A549 treated with dexamethasone at 1 μM for 4 hours (cell line): ENCODE results near the gene ZFYVE28. TPM values are rescaled to one million over a fixed set of nuclear protein-coding genes. Genes with fewer than 3 reads are reported as not detected.

Experiments used
- total RNA-seq: library from RNA; stranded (reverse); fragments of 200-300 nt; extraction: Qiagen RNA extraction; gene quantifications from 5 replicates; pipeline ENCODE4 v1.2.3, GENCODE V29; 2022

The ZFYVE28 gene
- 1.2 to 2.7 TPM (median 2.3 TPM) in 5 replicates for total RNA-seq

DNA sequence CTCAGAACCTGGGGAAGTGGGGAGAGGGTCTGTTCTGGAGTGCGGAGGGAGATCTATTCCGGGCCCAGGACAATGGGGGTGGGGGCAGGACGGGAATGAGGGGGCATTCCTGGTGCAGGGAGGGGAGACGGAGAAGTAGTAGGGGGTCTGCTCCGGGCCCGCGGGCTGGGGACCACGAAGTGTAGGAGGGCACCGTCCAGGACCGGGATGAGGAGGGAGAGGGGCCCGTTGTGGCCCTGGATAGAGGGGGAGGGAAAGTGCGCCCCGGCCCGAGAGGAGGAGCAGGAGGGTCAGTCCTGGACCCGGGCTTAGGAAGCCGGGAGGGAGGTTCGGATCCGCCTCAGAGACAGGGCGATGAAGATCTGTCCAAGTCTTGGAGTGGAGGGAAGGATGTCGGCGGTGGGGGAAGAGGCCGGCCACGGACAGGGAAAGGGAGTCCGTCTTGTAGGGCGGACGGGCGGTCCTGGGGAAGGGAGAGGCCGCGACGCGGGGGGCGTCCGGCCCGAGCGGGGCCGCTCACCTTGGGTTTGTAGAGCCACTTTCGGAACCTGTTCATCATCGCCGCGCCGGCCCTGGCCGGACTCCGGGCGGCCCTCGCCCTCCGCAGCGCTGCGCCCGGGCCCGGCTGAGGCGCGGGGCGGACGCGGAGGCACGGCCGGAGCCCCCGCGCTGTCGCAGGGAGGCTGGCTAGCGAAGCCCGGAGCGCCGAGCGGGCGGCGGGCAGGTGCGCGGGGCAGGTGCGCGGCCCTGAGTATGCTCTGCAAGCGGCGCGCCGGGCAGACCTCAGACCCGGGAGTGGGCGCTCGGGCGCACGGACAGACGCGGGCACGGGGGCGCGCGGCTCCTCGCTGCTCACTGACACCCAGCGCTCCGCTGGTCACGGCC lies at the start of gene ZFYVE28:
Gene ZFYVE28, minus strand, starts transcription at position 881 of the 885 bp plus-strand sequence. Its CDS starts 322 bp downstream, at position 559.

GRCh38 chr4:2418650-2419571 lies 466 bp upstream of the ZFYVE28 start, which contains the start of gene CFAP99:
Gene CFAP99 (plus strand): TSS chr4:2418955.

DNA sequence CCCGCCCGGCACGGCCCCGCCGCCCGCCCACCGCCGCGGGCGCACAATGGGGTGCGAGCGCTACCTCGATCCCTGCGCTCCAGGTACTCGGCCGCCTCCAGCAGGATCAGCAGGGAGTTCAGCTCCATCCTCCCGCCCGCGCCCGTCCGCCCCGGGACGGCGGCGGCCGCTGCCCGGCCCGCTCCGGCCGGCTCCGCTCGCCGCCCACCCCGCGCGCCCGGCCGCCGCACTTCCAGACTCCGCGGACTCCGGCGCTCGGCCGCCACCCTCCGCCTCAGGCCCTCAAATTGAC lies 156.6 kb downstream of the ZFYVE28 start, which contains the start of gene MXD4:
Gene MXD4, minus strand, starts transcription at position 257 of the 292 bp plus-strand sequence. Its CDS starts 129 bp downstream, at position 128.

DNA sequence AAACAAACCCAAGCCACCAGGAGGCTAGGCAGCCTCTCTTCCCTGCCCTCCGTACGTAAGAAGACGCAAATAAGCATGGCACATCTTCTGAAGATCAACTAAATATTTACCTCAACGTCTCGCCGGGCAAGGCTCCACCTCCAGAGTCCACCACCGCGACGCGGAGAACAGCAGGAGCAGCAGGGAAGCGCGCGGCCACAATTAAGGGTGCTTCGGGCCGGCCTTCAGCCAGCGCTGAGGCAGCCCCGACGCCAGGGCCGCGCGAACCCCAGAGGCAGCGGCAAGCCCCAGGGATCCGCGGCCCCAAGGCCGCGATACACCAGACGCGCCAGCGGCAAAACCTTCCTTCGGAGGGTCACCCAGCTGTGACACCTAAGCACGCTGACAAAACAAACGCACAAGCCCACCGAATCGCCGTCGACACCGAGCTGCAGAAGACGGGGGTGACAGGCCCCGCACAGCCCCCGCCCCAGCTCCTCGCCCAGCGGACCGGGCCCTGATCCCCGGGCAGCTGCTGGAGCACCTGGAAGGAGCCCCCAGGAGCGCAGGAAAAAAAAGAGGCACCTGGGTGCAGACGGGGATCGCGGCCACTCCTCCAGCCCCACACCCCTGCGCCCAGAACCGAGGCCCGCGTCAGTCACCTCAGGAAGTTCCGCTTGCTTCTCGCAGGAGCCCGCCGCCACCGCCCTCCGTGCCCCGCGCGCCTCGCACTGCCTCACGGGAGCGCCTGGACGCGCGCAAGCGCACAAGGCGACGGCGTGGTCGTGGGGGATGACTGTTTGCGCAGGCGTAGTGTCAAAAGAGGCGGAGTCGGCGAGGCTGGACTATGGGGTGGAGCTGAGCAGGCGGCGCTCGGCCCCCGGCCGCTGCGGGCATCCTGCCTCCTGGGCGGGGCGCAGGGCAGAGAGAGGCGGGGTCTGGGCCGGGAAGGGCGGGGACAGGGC lies 176.8 kb downstream of the ZFYVE28 start, which contains the start of the genes HAUS3 and POLN:
Gene HAUS3, minus strand, starts transcription at position 712 of the 944 bp plus-strand sequence. CDS start 1,175 bp downstream, outside the sequence.
Gene POLN, minus strand, starts transcription at position 712 of the 944 bp plus-strand sequence. CDS start 12,890 bp downstream, outside the sequence.

Other genes with a start within 250 kb of the ZFYVE28 start
- gene HAUS3, start 176.5 kb downstream of the ZFYVE28 start, total RNA-seq: 6.1 to 8.3 TPM (median 7.9 TPM) in 5 replicates
- 0.55 to 0.77 TPM (median 0.67 TPM) in 5 replicates for gene POLN, start 176.5 kb downstream of the ZFYVE28 start, total RNA-seq
- gene MXD4, start 156.5 kb downstream of the ZFYVE28 start, total RNA-seq: 14.6 to 22.6 TPM (median 20.5 TPM) in 5 replicates
- gene CFAP99, start 310 bp upstream of the ZFYVE28 start, total RNA-seq: 0.06 to 0.13 TPM (median 0.09 TPM) in 4 of 5 replicates, not detected in the other
- gene RNF4, start 50.5 kb upstream of the ZFYVE28 start, total RNA-seq: 60.0 to 82.6 TPM (median 63.7 TPM) in 5 replicates
- 6.8 to 10.8 TPM (median 10.5 TPM) in 5 replicates for gene FAM193A, start 118.0 kb upstream of the ZFYVE28 start, total RNA-seq